Measurements from ENCODE around the gene ARHGEF18.

- TF ChIP-seq CTCF (IDR thresholded peaks at IDR 0.05) (no peak), POLR2A (IDR thresholded peaks at IDR 0.05) (no peak)
Observed at GRCh38 chr19:7386769-7387168, 38.0 kb downstream of the ARHGEF18 start.
